Fibroblast of the aortic adventitia (primary cell): Measurements from ENCODE around the gene PLD1. TPM values are rescaled to one million over a fixed set of nuclear protein-coding genes. Genes with fewer than 3 reads are reported as not detected.

Source experiments
- DNase-seq: peaks from one replicate; pipeline ENCODE4 v3.0.0-alpha.2; 2010; ENCODE audit warnings: low read depth
- H3K4me3 ChIP-seq: 2 replicates; pipeline ENCODE4 v1.5.1; 2011; ENCODE audit warnings: low read depth, mild to moderate bottlenecking, control low read depth, low read length, moderate library complexity
- CTCF ChIP-seq: IDR thresholded peaks from 2 replicates; pipeline ENCODE4 v1.5.1; 2011; ENCODE audit warnings: mild to moderate bottlenecking, low read length, control low read depth, inconsistent platforms; ENCODE audit not compliant: insufficient read depth
- total RNA-seq: library from RNA; depleted of rRNA; stranded (reverse); fragments of >200 nt; gene quantifications from 2 replicates; pipeline ENCODE4 v1.2.3, GENCODE V29; 2012; ENCODE audit warnings: low replicate concordance

PLD1 gene
- total RNA-seq, 1 donor = 23.1 TPM

DNA sequence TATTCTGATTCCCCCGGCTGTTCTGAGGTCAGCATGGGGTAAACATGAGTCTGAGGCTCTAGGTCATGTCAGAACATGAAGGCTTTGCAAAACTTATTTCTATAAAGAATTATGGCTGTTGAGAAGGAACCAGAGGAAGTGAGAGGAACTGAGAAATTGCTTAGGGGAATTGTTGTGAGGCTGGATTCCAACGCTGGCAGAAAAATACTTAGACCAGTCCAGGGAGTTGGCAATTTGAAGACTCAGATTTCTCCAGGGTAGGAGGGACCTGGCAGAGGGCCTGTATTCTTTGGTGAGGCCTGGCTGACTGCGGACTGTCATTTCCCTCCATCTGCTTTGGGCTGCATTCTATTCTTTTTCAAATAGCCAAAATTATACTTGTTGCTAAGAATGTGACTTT lies 155.5 kb downstream of the PLD1 start:
- H3K4me3 ChIP-seq = no peak overlapping the region
- TF ChIP-seq CTCF = no peak
- DNase-seq = peak; percentile 92

GRCh38 chr3:171654326-171654725 lies 156.0 kb downstream of the PLD1 start:
- DNase-seq = no peak
- H3K4me3 ChIP-seq = no peak overlapping the region
- TF ChIP-seq CTCF = no peak

- H3K4me3 ChIP-seq = no peak overlapping the region
- no peak for TF ChIP-seq CTCF
- DNase-seq = no peak
Observed at GRCh38 chr3:171653701-171654100, 156.6 kb downstream of the PLD1 start.

DNA sequence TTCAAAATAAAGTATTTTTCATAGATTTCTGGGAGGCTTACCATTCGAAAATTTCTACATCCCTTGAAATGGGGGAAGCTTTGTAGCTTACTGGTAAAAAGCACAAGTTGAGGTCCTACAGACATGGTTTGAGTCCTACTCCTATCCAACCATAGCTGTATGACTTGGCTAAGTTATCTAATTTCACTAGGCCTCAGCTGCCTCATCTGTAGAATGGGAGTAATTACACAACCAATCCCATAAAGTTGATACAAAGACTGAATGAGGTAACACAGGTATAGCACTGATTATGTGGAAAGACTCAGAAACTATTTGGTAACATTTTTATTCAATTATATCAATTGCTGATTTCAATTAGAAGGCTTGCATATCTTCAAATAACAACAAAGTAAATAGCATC lies 157.4 kb downstream of the PLD1 start:
- no peak for TF ChIP-seq CTCF
- no peak overlapping the region for H3K4me3 ChIP-seq
- DNase-seq = no peak

GRCh38 chr3:171649911-171650592 lies 160.2 kb downstream of the PLD1 start:
- no peak overlapping the region for H3K4me3 ChIP-seq
- no peak for DNase-seq
- TF ChIP-seq CTCF = no peak

DNA sequence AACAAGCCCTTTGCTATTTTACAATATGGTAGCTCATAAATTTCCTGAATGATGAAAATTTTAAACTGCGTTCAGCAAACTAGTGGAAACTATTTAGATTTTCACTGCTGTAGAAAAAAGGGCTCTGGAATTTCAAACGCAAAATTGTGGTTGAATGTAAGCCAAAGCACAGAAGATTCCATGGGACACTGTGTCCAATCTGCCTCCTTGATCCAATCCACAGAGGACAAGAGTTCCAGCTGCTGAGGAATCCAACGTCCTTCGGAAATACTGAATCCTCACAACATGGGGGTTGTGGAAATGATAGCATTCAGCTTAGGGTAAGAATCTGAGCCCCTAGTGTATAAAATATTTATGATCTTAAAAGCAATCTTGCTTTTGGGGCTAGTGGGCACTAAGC lies 161.0 kb downstream of the PLD1 start:
- TF ChIP-seq CTCF = no peak
- H3K4me3 ChIP-seq = no peak overlapping the region

GRCh38 chr3:171648069-171648468 lies 162.2 kb downstream of the PLD1 start:
- no peak overlapping the region for H3K4me3 ChIP-seq
- no peak for DNase-seq
- no peak for TF ChIP-seq CTCF

More for the DNA sequence above, 161.0 kb downstream of the PLD1 start:
- DNase-seq = no peak
